ENCODE measurements around the gene RRBP1. TPM values are rescaled to one million over a fixed set of nuclear protein-coding genes. Genes with fewer than 3 reads are reported as not detected.

Gene RRBP1
- total RNA-seq, 1 donor from 2014 or later, result 65.0 TPM

GRCh38 chr20:17668432-17668831, 13.6 kb downstream of the RRBP1 start:
- FAIRE-seq, result no peak
- Histone ChIP-seq H3K36me3 (ENCODE audit: control insufficient read depth, insufficient read depth, low read length) (peaks cover 3% of the 10 kb centered on the region), H3K27me3 (ENCODE audit: control insufficient read depth, insufficient read depth, low read length) (no peaks in the 10 kb centered on the region), H3K4me3 (ENCODE audit: low read depth, low read length) (no peak overlapping the region)
- no peak for TF ChIP-seq CTCF (IDR thresholded peaks at IDR 0.05; ENCODE audit: insufficient read depth, low read length, severe bottlenecking)
- DNase-seq (ENCODE audit: low read depth), result no peak

- H3K27me3 ChIP-seq (ENCODE audit: control insufficient read depth, insufficient read depth, low read length), result no peaks in the 10 kb centered on the region
- H3K4me3 ChIP-seq (ENCODE audit: low read depth, low read length), result no peak overlapping the region
- TF ChIP-seq CTCF (IDR thresholded peaks at IDR 0.05; ENCODE audit: insufficient read depth, low read length, severe bottlenecking), result no peak
- FAIRE-seq (no peak), DNase-seq (ENCODE audit: low read depth) (no peak)
- H3K36me3 ChIP-seq (ENCODE audit: control insufficient read depth, insufficient read depth, low read length), result peaks cover 2% of the 10 kb centered on the region
These were observed 14.6 kb downstream of the RRBP1 start for GRCh38 chr20:17667445-17667844.

GRCh38 chr20:17666481-17666880, 15.6 kb downstream of the RRBP1 start:
- no peaks in the 10 kb centered on the region for H3K27me3 ChIP-seq (ENCODE audit: control insufficient read depth, insufficient read depth, low read length)
- H3K4me3 ChIP-seq (ENCODE audit: low read depth, low read length), result no peak overlapping the region
- H3K36me3 ChIP-seq (ENCODE audit: control insufficient read depth, insufficient read depth, low read length), result peaks cover 2% of the 10 kb centered on the region
- no peak for TF ChIP-seq CTCF (IDR thresholded peaks at IDR 0.05; ENCODE audit: insufficient read depth, low read length, severe bottlenecking)
- FAIRE-seq (no peak), DNase-seq (ENCODE audit: low read depth) (no peak)

GRCh38 chr20:17665756-17666155, 16.3 kb downstream of the RRBP1 start:
- peaks cover 4% of the 10 kb centered on the region for H3K36me3 ChIP-seq (ENCODE audit: control insufficient read depth, insufficient read depth, low read length)
- DNase-seq (ENCODE audit: low read depth) (no peak), FAIRE-seq (no peak)
- no peaks in the 10 kb centered on the region for H3K27me3 ChIP-seq (ENCODE audit: control insufficient read depth, insufficient read depth, low read length)
- TF ChIP-seq CTCF (IDR thresholded peaks at IDR 0.05; ENCODE audit: insufficient read depth, low read length, severe bottlenecking), result no peak
- H3K4me3 ChIP-seq (ENCODE audit: low read depth, low read length), result no peak overlapping the region

- no peak for DNase-seq (ENCODE audit: low read depth)
- FAIRE-seq, result no peak
- H3K27me3 ChIP-seq (ENCODE audit: control insufficient read depth, insufficient read depth, low read length), result no peaks in the 10 kb centered on the region
- no peak for TF ChIP-seq CTCF (IDR thresholded peaks at IDR 0.05; ENCODE audit: insufficient read depth, low read length, severe bottlenecking)
- H3K36me3 ChIP-seq (ENCODE audit: control insufficient read depth, insufficient read depth, low read length), result peaks cover 11% of the 10 kb centered on the region
- no peak overlapping the region for H3K4me3 ChIP-seq (ENCODE audit: low read depth, low read length)
These were observed 17.9 kb downstream of the RRBP1 start for GRCh38 chr20:17664025-17664633.

- FAIRE-seq (no peak), DNase-seq (ENCODE audit: low read depth) (no peak)
- TF ChIP-seq CTCF (IDR thresholded peaks at IDR 0.05; ENCODE audit: insufficient read depth, low read length, severe bottlenecking), result no peak
- no peak overlapping the region for H3K4me3 ChIP-seq (ENCODE audit: low read depth, low read length)
- H3K36me3 ChIP-seq (ENCODE audit: control insufficient read depth, insufficient read depth, low read length), result peaks cover 12% of the 10 kb centered on the region
- H3K27me3 ChIP-seq (ENCODE audit: control insufficient read depth, insufficient read depth, low read length), result no peaks in the 10 kb centered on the region
These were observed 18.6 kb downstream of the RRBP1 start for GRCh38 chr20:17663486-17663885.
